GM13976 (cell line): ENCODE results near the gene WDFY1.

Source experiments
- DNase-seq: peaks from one replicate; pipeline ENCODE4 v3.0.0; 2012; ENCODE audit warnings: low spot score
- in situ Hi-C: fragments of 300-500 bp; cut with MboI; formaldehyde crosslinking; loops from one replicate; pipeline ENCODE4 v1.12.0; 2022; ENCODE audit warnings: low sequenced_read_pairs, mixed read lengths, inconsistent platforms; ENCODE audit not compliant: unreplicated experiment
- TF ChIP-seq, protein P1 (sequence below): IDR thresholded peaks from 2 replicates; pipeline ENCODE4 v1.5.1; 2012; ENCODE audit warnings: borderline replicate concordance, mild to moderate bottlenecking; ENCODE audit not compliant: insufficient read depth; ENCODE audit errors: extremely low read depth, missing control alignments, control extremely low read depth

The WDFY1 gene

DNA sequence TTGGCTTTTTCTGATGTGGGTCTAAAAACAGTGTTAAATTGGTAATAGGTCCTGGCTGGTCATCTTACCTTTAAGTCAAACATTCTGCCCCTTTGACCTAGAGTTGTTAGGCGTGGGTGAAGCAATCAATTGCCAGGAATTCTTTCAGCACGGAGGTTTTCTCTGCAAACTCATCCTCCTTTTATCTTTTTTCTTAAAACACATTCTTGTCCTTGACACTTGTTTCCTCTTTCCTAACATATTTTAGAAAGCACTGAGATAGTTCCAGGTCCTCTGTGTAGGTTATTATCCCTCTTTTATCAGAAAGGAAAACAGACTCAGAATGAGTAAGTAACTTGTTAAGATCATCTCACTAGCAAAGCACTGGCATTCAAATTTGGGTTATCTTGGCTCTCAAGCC is 89.1 kb downstream of the WDFY1 start:
- TF ChIP-seq, protein P1, sequence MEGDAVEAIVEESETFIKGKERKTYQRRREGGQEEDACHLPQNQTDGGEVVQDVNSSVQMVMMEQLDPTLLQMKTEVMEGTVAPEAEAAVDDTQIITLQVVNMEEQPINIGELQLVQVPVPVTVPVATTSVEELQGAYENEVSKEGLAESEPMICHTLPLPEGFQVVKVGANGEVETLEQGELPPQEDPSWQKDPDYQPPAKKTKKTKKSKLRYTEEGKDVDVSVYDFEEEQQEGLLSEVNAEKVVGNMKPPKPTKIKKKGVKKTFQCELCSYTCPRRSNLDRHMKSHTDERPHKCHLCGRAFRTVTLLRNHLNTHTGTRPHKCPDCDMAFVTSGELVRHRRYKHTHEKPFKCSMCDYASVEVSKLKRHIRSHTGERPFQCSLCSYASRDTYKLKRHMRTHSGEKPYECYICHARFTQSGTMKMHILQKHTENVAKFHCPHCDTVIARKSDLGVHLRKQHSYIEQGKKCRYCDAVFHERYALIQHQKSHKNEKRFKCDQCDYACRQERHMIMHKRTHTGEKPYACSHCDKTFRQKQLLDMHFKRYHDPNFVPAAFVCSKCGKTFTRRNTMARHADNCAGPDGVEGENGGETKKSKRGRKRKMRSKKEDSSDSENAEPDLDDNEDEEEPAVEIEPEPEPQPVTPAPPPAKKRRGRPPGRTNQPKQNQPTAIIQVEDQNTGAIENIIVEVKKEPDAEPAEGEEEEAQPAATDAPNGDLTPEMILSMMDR: no peak
- DNase-seq: no peak
- in situ Hi-C loops: no loop called here

DNA sequence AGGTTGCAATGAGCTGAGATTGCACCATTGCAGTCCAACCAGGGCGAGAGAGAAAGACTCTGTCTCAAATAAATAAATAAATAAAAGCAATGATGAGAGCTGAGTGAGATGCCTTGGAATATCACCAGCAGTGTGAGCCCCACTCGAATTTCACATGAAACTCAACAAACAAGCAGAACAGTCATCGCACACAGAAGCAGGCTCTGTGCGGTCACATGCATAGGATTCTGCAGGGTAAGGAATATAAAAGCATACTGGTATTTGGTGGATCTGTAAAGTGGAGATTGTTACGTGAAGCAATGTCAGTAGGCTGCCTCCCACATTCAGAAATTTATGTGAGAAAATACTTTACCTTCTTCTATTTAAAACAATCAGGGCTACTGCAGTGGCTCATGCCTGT is 89.7 kb downstream of the WDFY1 start:
- DNase-seq: no peak
- in situ Hi-C loops: no loop called here
- TF ChIP-seq, protein P1: no peak

DNA sequence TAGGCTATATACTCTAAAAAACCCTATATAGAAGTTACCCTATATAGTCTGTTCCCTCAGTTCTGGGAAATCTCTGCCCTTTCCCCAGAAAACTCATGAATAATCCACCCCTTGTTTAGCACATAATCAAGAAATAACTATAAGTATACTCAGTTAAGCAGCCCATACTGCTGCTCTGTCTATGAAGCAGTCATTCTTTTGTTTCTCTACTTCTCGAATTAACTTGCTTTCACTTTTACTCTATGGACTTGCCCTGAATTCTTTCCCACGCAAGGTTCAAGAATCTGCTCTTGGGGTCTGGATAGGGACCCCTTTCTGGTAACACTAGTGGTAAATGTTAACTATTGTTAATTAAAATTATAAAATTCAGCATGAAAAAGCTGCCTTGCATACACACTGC is 90.4 kb downstream of the WDFY1 start:
- no peak for DNase-seq
- TF ChIP-seq, protein P1: no peak
- in situ Hi-C loops: no loop called here

DNA sequence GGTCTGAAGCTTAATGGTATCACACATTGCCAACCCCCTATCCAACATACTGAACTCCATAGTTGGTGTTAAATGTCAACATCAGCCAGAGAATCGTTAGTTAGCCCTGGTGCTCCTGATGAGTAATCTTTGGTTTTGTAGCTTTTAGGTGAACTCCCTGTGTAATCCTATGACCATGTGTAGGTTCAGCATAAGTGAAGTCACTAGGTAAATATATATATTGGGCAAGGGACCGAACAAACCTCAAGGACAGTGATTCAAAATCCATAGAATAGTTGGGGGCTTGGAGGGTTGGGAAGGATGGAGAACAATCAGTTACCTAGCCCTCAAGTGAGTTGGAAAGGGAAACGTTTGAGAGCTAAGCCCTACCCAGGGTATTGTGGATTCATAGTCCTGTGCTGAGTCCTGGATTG is 91.7 kb downstream of the WDFY1 start:
- TF ChIP-seq, protein P1: no peak
- in situ Hi-C loops: no loop called here
- no peak for DNase-seq

DNA sequence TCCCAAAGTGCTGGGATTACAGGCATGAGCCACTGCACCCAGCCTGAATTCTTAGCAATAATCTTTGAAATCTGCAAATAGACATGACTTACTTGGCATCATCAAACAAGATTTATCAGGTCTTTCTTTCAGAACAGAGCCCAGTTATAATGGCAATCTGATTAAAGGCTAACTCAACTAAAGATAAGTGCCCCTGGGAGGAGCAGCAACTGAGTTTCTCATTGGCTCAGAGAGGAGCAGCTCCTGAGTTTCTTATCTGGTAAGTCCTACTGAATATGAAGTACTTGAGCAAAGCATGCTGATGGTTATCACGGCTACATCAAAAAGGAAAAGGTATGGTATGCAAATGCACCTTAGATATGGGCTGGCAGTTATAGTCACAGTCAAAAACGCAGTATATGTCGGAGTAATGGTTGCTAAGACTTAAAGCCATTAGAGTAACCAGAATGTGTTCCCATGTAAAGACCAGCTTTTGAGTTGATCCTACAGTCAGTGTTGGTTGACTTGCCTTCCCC is 92.8 kb downstream of the WDFY1 start:
- no peak for DNase-seq
- in situ Hi-C loops: no loop called here

DNA sequence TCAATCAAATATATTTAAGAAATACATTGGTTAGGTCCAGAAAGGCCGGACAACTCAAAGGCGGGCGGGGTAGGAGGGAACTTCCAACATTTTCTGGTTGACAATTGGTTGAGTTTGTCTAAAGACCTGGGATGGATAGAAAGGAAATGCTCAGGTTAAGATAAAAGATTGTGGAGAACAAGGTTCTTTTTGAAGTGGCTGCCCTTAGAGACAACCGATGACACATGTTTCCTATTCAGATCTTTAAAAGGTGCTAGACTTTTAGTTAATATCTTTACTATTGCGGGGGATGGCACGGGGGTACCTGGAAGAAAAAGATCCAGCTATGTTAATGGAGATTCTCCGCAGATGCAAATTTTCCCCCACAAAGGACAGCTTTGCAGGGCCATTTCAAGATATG is 97.7 kb downstream of the WDFY1 start:
- DNase-seq: no peak
- TF ChIP-seq, protein P1: no peak
- in situ Hi-C loops: no loop called here

More for the DNA sequence above, 92.8 kb downstream of the WDFY1 start:
- TF ChIP-seq, protein P1: no peak

DNA sequence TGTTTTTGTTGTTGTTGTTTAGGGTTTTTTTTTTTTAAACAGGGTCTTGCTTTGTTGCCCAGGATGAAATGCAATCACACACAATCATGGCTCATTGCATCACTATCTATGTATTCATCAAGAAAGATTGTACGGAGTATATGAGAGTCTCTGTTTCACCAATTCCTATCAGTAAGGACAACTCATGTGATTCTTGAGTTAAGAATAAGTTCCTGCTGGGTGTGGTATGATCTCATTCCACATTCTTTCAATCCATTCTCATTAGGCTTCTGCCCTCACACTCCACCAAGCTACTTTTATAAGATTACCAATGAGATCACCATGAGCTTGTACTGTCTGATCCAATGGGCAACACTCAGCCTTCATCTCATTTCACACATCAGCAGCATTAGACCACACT is 98.6 kb downstream of the WDFY1 start:
- no peak for DNase-seq
- in situ Hi-C loops: no loop called here
- TF ChIP-seq, protein P1: no peak
